ENCODE data around the gene PES1.

The PES1 gene

DNA sequence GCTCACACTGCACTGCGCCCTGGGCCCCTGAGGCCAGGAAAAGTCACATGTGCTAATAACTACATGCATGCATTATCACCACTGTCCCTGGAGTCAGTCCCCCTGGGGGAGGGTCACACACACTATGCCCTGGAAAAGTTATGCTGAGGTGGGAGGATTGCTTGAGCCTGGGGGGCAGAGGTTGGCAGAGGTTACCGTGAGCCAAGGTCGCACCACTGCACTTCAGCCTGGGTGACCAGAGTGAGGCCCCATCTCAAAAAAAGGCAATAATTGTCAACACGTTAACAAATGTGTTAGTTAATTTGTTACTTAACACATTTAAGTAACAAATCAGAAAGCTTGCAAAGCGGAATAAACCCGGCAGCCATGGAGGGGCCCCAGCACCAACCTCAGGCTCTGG, 31.8 kb downstream of the PES1 start:
- H3K9me3 ChIP-seq (ENCODE audit: severe bottlenecking): no peaks in the 10 kb centered on the region
- H3K27me3 ChIP-seq (ENCODE audit: insufficient read depth, low read depth, severe bottlenecking): no peaks in the 10 kb centered on the region
- no peaks in the 10 kb centered on the region for H3K36me3 ChIP-seq
- DNase-seq: no peak
- H3K4me3 ChIP-seq (ENCODE audit: low read depth, low read length): no peak overlapping the region
- no peak overlapping the region for H3K27ac ChIP-seq
- TF ChIP-seq, protein P1, sequence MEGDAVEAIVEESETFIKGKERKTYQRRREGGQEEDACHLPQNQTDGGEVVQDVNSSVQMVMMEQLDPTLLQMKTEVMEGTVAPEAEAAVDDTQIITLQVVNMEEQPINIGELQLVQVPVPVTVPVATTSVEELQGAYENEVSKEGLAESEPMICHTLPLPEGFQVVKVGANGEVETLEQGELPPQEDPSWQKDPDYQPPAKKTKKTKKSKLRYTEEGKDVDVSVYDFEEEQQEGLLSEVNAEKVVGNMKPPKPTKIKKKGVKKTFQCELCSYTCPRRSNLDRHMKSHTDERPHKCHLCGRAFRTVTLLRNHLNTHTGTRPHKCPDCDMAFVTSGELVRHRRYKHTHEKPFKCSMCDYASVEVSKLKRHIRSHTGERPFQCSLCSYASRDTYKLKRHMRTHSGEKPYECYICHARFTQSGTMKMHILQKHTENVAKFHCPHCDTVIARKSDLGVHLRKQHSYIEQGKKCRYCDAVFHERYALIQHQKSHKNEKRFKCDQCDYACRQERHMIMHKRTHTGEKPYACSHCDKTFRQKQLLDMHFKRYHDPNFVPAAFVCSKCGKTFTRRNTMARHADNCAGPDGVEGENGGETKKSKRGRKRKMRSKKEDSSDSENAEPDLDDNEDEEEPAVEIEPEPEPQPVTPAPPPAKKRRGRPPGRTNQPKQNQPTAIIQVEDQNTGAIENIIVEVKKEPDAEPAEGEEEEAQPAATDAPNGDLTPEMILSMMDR (IDR thresholded peaks at IDR 0.05; ENCODE audit: low read depth, low read length): no peak

DNA sequence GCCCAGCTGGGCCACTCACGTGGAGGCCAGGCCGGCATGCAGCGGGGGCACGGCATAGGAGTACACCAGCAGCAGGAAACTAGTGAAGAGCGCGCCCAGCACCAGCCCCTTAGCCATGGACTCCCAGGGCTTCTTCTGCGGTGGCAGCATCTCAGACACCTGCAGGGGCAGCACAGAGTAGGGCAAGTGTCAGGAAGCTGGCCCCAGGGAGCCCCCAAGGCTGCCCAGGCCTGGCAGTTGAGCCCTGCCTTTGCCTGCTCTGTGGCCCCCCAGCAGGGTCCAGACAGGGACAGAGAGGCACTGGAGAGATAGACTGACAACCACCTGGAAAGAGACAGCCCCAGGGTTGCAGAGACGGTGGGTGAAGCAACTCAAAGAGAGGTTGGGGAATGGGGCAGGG, 34.5 kb downstream of the PES1 start:
- Histone ChIP-seq H3K9me3 (ENCODE audit: severe bottlenecking) (no peaks in the 10 kb centered on the region), H3K36me3 (no peaks in the 10 kb centered on the region), H3K27me3 (ENCODE audit: insufficient read depth, low read depth, severe bottlenecking) (no peaks in the 10 kb centered on the region), H3K27ac (no peak overlapping the region), H3K4me3 (ENCODE audit: low read depth, low read length) (no peak overlapping the region)
- TF ChIP-seq, protein P1 (IDR thresholded peaks at IDR 0.05; ENCODE audit: low read depth, low read length): peak; percentile 18; the same call in 1 of the 2 replicates
- DNase-seq: no peak

GRCh38 chr22:30556388-30556787, 35.3 kb downstream of the PES1 start:
- Histone ChIP-seq H3K36me3 (no peaks in the 10 kb centered on the region), H3K9me3 (ENCODE audit: severe bottlenecking) (no peaks in the 10 kb centered on the region), H3K27me3 (ENCODE audit: insufficient read depth, low read depth, severe bottlenecking) (no peaks in the 10 kb centered on the region), H3K27ac (no peak overlapping the region), H3K4me3 (ENCODE audit: low read depth, low read length) (no peak overlapping the region)
- DNase-seq: peak; percentile 49
- TF ChIP-seq, protein P1 (IDR thresholded peaks at IDR 0.05; ENCODE audit: low read depth, low read length): peak; percentile 40

GRCh38 chr22:30555282-30556210, 36.2 kb downstream of the PES1 start:
- Histone ChIP-seq H3K27ac (no peak overlapping the region), H3K27me3 (ENCODE audit: insufficient read depth, low read depth, severe bottlenecking) (no peaks in the 10 kb centered on the region), H3K36me3 (no peaks in the 10 kb centered on the region), H3K9me3 (ENCODE audit: severe bottlenecking) (no peaks in the 10 kb centered on the region), H3K4me3 (ENCODE audit: low read depth, low read length) (no peak overlapping the region)
- no peak for DNase-seq
- TF ChIP-seq, protein P1 (IDR thresholded peaks at IDR 0.05; ENCODE audit: low read depth, low read length): peak; percentile 35; the same call in 1 of the 2 replicates

- H3K27ac ChIP-seq: no peak overlapping the region
- H3K36me3 ChIP-seq: no peaks in the 10 kb centered on the region
- TF ChIP-seq, protein P1 (IDR thresholded peaks at IDR 0.05; ENCODE audit: low read depth, low read length): no peak
- DNase-seq: no peak
- H3K27me3 ChIP-seq (ENCODE audit: insufficient read depth, low read depth, severe bottlenecking): no peaks in the 10 kb centered on the region
- H3K9me3 ChIP-seq (ENCODE audit: severe bottlenecking): no peaks in the 10 kb centered on the region
- H3K4me3 ChIP-seq (ENCODE audit: low read depth, low read length): no peak overlapping the region
These were observed 37.7 kb downstream of the PES1 start for GRCh38 chr22:30553971-30554370.
